GDM1 (cell line): Measurements from ENCODE around the gene NUP98.

Experiments
- DNase-seq: peaks from one replicate; lab custom pipeline; 2025; lab: John Stamatoyannopoulos, UW

NUP98 gene

GRCh38 chr11:3735827-3736226 lies 61.5 kb downstream of the NUP98 start:
- no peak for DNase-seq

GRCh38 chr11:3732671-3733436 lies 64.5 kb downstream of the NUP98 start:
- no peak for DNase-seq

- DNase-seq = no peak
Measured at GRCh38 chr11:3723014-3723708, 74.2 kb downstream of the NUP98 start.

GRCh38 chr11:3722100-3722499 lies 75.3 kb downstream of the NUP98 start:
- no peak for DNase-seq

GRCh38 chr11:3720997-3721396 lies 76.4 kb downstream of the NUP98 start:
- no peak for DNase-seq

GRCh38 chr11:3712274-3712673 lies 85.1 kb downstream of the NUP98 start:
- no peak for DNase-seq

- no peak for DNase-seq
Measured at GRCh38 chr11:3710485-3711259, 86.7 kb downstream of the NUP98 start.

GRCh38 chr11:3709977-3710376 lies 87.4 kb downstream of the NUP98 start:
- no peak for DNase-seq

- no peak for DNase-seq
Measured at GRCh38 chr11:3707176-3707575, 90.2 kb downstream of the NUP98 start.

GRCh38 chr11:3703383-3703782 lies 94.0 kb downstream of the NUP98 start:
- DNase-seq = no peak

- no peak for DNase-seq
Measured at GRCh38 chr11:3700910-3701309, 96.4 kb downstream of the NUP98 start.

GRCh38 chr11:3700410-3700809 lies 96.9 kb downstream of the NUP98 start:
- no peak for DNase-seq

GRCh38 chr11:3686751-3687150 lies 110.6 kb downstream of the NUP98 start:
- no peak for DNase-seq

- no peak for DNase-seq
Measured at GRCh38 chr11:3685923-3686322, 111.4 kb downstream of the NUP98 start.

GRCh38 chr11:3684819-3685172 lies 112.6 kb downstream of the NUP98 start:
- no peak for DNase-seq

GRCh38 chr11:3684129-3684818 lies 113.1 kb downstream of the NUP98 start:
- no peak for DNase-seq

- DNase-seq = no peak
Measured at GRCh38 chr11:3683039-3683438, 114.3 kb downstream of the NUP98 start.

GRCh38 chr11:3679077-3679476 lies 118.3 kb downstream of the NUP98 start:
- no peak for DNase-seq

- DNase-seq = no peak
Measured at GRCh38 chr11:3675971-3676370, 121.4 kb downstream of the NUP98 start.

- no peak for DNase-seq
Measured at GRCh38 chr11:3674189-3674588, 123.2 kb downstream of the NUP98 start.

GRCh38 chr11:3671334-3672254 lies 125.8 kb downstream of the NUP98 start, which contains the start of gene CHRNA10:
Gene CHRNA10, minus strand, starts transcription at chr11:3671384. Its CDS starts 72 bp downstream, at chr11:3671312.
- no peak for DNase-seq
